Stimulated activated naive CD8-positive, alpha-beta T cell treated with anti-CD3 and anti-CD28 coated beads, Interleukin-15, Interleukin-2, amounts not matched to agents 100 U/mL and 50 U/mL, for 24 hours (primary cell): ENCODE measurements around the gene PAGE4.
A peak's percentile ranks its signal among the peaks of the same experiment; 100 is the strongest.

ENCODE experiments used
- ATAC-seq: fragments of 150-1000 bp; cut with Tn5 transposase; one replicate; pipeline ENCODE4 v1.10.0; 2021
- DNase-seq: peaks from one replicate; pipeline ENCODE4 v3.0.0; 2021

Gene PAGE4, protein sequence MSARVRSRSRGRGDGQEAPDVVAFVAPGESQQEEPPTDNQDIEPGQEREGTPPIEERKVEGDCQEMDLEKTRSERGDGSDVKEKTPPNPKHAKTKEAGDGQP

DNA sequence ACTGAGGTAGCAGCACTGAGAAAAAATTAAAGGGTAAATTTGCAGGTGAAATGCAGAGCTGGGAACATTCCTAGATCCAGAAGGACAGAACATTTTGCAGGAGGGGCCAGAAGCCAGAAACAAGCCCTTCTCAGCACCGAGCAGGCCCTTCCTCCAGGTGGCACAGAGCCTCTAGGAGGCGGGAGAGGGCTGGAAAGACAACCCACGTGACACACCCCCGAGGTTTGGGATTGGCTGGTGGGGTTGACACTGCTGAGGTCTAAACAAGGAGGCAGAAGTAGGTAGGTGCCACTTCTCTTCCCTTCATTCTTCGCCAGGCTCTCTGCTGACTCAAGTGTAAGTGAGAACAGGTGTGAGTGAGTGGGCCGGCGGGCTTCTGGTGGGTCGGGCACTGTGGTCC lies at the start of gene PAGE4:
Gene PAGE4, plus strand, starts transcription at position 288 of the 400 bp plus-strand sequence. CDS start 1,126 bp downstream, outside the sequence.
- DNase-seq (no peak), ATAC-seq (no peak)

DNA sequence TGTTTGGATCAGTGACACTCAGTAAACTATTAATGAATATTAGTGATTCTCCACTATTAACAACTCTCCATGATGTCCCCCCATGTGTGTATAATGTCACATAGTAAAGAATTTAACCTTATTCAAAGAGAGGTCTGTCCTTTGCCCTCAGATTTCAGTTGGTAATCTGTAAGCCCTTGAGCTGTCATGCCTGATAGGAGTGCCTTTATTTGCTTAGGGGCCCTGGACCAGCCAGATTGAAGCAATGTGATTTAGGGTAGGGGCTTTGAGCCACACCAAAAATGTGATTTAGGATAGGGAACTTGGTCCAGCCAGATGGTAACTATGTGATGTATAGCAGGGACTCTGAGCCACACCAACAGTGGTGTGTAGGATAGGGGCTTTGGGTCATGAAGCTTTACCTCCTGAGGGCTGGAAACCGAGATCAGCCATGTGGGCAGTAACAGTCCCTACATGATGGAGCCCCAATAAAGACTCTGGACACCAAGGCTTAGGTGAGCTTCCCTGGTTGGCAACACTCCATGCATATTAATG lies 44.3 kb upstream of the PAGE4 start:
- no peak for DNase-seq
- ATAC-seq: no peak

DNA sequence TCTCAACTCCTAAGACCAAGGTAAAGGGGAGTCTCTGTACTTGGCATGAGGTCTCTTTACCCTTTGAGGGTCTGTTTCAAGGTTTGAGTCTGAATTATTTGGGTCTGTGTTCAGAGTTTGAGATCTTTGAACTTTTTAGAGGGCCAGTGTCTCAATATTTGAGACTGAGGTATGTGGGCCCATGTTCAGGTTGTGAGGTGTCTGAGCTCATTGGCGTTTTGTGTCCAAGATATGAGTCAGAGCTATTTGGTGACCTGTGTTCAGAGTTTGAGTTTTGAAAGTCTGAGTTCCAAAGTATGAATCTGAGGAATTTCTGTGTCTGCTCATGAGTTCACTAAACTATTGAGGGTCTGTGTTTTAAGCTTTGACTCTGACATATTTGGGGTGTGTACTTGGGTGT lies 36.7 kb upstream of the PAGE4 start:
- no peak for ATAC-seq
- DNase-seq: no peak

DNA sequence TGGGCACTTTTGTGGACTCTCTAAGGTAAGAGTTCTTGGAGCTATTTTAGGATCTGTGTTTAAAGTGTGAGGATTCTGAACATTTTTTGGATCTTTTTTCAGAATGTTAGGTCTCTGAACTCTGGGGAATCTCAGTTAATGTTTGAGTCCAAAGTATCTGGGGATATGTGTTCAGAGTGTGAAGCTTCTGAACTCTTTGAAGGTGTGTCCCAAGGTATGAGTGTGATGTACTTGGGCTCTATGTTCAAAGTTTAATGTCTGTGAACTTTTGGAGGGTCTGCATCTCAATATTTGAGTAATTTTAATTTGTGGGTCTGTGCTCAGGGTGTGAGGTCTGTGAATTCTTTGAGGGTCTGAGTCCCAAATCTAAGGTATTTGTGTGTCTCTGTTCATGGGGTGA lies 35.4 kb upstream of the PAGE4 start:
- ATAC-seq: no peak
- DNase-seq: no peak

DNA sequence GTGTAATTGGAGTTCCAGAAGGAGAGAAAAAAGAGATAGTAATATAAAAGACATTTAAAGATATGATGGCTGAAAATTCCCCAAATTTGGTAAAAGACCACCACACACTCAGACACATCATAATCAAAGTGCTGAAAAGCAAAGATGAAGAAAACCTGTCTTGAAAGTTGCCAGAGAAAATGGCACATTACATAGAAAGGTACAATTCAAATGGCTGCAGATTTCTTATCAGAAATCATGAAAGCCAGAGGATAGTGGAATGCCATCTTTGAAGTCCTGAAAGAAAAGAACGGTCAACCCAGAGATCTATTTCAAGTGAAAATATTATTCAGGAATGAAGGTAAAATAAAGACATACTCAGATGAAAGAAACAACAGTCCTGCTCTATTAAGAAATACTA lies 29.3 kb upstream of the PAGE4 start:
- ATAC-seq: no peak

DNA sequence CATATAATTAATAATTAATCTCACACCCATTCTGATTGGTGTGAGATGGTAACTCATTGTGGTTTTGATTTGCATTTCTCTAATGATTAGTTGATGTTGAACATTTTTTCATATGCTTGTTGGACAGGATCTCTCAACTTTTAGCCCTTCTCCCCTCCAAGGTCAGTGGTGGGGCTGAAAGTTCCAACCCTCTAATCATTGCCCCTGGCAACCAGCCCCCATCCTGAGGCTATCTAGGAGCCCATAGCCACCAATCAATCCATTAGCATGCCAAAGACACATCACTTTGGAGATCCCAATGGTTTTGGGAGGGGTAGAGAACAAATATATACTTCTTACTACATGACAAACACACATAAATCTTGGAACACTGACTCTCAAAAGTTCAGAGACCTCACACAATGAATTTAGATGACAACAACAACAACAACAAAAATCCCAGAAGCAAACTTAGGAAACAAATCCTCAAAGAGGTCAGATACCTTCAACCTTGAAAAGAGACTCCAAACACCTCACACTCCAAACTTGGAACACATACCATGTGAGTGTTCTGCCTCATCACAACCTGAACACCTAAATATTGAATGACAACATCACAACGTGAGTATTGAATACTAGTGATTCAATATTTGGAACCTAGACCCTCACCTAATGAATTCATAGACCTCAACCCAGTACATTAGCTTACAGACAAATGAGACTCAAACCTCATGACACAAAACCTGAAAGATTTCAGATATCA lies 19.0 kb upstream of the PAGE4 start:
- DNase-seq (no peak), ATAC-seq (no peak)

More for the DNA sequence above, 29.3 kb upstream of the PAGE4 start:
- DNase-seq: no peak

DNA sequence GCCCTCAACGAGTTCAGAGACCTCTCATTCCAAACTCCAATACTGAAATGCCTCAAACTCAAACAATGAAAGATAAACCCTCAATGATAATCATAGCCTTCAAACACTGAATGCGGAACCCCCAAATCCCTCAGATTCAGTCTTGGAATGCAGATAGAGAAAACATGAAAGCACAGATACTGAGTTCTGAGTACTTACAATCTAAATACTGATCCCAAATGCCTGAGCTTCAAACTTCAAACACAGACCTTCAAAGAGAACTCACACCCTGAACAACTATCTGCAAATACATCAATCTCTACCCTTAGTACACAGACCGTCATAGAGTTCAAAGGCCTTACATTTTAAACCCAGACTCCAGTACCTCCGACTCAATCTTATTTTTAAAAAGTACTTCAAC lies 16.9 kb upstream of the PAGE4 start:
- no peak for ATAC-seq

DNA sequence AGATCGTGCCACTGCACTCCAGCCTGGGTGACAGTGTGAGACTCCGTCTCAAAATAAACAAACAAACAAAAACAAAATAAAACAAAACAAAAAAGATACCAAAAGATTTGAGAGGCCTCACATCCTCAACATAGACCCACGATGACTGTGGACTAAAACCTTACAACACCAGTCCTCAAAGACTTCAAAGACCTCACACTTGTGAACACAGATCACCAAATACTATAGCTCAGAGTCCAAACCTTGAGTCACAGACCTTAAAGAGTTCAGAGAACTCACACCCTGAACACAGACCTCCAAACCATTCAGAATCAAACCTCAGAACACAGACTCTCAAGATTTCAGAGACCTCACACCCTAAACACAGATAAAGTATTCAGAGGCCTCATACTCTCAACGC lies 12.7 kb upstream of the PAGE4 start:
- no peak for ATAC-seq
- no peak for DNase-seq

More for the DNA sequence above, 16.9 kb upstream of the PAGE4 start:
- DNase-seq: no peak

DNA sequence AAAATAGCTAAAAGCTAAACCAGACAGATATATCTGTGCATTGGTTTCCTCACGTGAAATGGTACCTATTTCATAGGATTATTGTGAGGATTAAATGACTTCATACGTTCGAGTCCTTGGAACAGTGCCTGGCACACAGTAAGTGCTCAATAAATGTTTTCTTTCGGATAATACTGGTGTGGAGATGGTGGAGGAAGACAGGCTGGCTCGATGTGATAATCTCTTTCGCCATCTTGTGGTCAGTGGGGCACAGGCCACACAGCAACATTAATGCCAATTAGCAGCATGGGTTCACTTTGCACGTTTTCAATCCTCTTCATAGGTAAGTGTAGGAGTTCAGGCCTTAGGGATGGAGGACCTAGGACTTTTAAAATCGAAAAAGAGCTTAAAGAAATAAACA lies 9.3 kb downstream of the PAGE4 start:
- DNase-seq: no peak
- ATAC-seq: no peak

DNA sequence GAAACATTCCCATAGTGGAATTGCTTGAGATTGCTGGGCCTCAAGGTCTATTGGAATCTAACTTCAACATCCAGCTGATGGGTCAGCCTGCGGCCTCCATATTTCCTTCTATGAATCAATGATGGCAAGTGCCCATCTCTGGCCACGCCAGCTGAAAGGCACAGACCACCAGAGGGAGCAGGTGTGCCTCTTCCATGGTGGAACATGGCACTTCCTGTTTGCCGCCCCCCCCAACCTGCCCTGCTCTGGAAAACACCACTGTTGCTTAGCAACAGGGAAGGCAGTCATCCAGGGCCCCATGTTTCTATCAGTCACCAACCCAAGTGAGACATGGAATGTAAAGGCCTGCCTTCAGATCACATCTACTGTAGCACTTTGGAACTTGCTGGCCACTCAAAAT lies 11.6 kb downstream of the PAGE4 start:
- DNase-seq (peak; percentile 62), ATAC-seq (peak; percentile 55)

DNA sequence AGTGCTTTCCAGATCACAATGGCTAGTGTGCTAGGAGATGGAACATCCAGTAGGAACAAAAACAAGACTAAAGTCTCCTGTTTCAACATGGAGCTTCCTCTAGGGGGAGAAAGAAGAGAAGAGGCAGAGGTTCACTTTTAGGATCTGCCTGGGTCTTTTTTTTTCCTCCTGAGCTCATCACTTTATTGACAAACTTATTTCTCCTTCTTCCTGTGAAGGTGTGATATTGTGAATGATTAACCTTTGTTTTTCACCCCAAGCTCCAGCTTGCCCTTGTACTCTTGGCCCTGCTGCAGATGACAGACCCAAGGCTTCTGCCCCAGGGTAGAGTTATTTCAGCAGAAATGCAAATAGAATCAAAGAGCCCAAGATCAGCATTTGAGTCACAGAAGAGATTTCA lies 13.5 kb downstream of the PAGE4 start:
- DNase-seq: no peak
- ATAC-seq: no peak

DNA sequence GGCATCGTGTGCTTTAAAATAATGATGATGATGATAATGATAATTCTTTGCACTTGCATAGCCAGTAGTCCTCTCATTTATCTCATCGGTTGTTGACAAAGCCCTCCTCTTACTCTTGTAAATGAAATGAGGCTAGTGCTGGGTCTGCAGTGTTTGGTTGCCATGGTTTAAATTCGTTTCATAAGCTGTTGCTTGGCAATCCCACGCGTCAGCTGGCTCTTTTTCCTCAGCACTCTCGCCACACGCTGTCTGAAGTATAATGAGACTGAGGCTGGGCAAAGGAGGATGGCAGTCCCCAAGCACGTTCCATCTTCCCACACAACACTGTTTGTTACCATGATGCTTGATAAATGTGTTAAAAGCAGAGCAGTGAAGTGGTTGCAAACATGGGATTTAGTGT lies 15.5 kb downstream of the PAGE4 start:
- no peak for ATAC-seq

DNA sequence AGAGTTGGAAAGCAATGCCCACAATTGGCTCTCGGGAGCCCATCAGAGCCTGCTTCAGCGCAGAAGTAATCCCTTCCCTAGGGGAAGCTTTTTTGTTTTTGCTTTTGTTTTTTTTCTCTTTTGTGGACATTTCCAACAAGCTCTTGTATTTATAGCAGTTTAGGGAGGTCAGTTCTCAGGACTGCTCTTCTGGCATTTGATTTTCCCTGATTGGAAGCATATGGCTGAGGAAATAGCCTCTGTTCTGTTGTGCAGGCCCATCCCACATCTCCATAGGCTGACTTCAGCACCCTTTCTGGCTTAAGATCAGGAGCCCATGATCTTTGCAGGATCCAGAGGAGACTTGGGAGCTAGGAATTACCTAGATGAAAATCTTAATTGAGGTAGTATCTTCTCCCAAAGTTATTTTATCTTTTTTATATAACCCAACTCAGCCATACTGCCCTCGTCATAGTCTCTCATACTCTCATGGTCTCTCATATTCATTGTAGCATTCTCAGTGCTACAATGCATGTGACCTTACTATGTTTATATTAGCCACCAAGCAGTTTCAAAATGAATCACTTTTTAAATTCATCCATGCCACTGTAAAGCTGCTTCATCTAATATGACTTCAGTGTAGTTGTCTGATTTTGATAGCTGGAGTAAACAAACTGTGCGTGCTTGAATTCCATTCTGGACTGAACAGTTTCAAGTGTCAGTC lies 16.7 kb downstream of the PAGE4 start:
- no peak for ATAC-seq
- DNase-seq: no peak

More for the DNA sequence above, 15.5 kb downstream of the PAGE4 start:
- no peak for DNase-seq

DNA sequence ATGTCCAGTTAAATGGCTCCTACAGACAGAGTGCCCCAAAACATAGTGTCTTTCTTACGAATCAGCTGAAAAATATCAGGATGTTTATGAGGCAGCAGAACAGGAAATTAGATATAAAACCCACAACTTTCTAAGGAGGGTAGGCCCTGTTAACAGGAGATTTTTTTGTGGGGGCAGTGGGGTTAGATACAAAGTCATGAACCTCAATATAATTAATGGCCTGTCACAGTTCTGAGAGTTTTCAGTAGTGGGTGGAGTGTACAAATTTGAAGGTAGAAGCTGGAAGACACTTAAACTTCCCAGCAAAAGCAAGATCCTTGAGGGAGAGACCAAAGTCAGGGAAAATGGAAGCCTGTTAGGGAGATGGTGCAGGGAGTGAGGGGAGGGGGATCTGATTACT lies 17.4 kb downstream of the PAGE4 start:
- ATAC-seq: no peak
- DNase-seq: no peak

DNA sequence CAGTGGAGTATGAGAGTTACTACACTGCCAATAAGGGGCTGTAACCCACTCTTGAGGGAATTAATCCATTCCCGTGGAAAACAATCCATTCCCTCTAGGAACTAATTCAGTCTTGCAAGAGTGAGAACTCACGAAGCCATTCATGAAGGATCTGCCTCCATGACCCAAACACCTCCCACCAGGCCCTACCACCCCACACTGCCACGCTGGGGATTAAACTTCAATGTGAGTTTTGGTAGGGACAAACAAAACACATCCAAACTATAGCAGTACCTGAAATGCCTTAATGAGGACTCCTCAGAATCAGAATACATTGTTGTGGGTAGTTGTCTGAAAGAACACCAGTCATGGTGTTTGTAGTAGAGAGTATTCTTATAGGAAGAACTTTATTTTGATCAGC lies 19.2 kb downstream of the PAGE4 start:
- no peak for DNase-seq

DNA sequence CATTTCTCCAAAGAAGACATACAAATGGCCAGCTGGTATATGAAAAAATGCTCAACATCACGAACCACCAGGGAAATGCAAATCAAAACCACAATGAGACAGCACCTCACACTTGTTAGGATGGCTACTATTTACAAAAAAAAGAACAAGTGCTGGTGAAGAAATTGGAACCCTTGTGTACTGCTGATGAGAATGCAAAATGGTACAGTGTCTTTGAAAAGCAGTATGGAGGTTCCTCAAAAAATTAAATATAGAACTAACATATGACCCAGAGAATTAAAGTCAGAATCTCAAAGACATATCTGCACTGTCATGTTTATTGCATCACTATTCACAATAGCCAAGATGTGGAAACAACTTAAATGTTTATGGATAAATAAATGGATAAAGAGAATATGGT lies 20.9 kb downstream of the PAGE4 start:
- DNase-seq (no peak), ATAC-seq (no peak)

More for the DNA sequence above, 19.2 kb downstream of the PAGE4 start:
- ATAC-seq: no peak

DNA sequence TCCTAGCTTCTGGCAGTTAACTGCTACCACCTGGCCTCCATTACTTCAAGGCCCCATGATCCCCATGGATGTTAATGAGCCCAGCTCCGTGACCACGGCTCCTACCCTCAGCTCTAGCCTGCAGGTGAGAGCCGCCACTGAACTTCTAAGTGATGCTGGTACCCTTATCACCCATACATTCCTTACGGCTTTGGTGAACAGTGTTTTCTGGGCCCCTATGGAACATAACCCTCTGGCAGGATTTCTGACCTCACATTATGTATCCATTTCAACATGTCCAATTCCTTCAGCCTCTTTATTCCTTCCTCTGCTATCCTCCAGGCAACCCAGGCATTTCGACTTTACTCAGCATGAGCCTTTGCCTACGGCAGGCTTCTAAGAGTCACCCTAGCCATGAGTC lies 24.6 kb downstream of the PAGE4 start:
- DNase-seq (no peak), ATAC-seq (no peak)

DNA sequence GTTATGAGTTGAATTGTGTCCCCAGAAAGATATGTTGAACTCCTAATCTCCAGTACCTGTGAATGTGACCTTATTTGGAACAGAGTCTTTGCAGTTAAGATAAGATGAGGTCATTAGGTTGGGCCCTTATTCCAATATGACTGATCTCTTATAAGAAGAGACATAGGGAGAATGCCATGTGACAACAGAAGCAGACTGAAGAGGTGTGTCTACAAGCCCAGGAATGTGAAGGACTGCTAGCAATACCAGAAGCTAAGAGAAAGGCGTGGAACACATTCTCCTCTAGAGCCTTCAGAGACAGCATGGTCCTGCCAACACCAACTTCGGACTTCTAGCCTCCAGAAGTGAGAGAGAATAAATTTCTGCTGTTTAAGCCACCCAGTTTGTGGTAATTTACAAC lies 27.7 kb downstream of the PAGE4 start:
- ATAC-seq (no peak), DNase-seq (no peak)

DNA sequence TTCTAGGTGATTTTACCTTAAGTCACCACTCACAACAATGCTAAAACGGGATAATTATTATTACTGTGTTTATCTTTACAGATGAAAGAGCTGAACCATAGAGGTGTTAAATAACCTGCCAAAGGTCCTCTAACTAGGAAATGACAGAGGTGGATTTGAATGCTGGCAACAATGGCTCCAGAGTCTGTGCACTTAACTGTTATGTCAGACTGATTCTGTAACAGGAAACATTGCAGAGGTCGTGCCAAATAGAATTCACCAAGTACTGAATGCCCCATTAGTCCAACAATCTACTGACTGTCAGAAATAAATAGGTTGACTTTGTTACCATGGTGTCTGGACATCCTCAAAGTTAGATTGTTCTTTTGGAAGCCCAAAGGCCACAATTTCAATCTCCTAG lies 29.2 kb downstream of the PAGE4 start:
- ATAC-seq (no peak), DNase-seq (no peak)

DNA sequence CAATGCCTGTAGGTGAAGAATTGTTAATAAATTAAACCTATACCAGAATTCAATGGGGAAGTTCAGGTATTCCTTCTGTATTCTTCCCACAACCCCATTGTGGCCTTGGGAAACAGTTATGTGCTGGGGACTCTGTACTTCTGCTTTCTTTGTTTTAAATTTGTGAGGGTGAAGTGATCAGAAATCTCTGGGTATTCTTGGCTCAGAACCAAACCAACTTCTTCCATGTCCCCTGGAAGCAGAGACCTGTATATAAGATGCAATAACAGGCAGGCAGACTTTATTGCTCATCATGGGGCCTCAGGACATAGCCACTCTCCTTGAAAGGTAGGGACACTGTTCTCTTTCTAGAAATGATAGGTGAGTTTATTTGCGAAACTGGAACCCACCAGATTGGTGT lies 30.4 kb downstream of the PAGE4 start:
- DNase-seq (no peak), ATAC-seq (no peak)

DNA sequence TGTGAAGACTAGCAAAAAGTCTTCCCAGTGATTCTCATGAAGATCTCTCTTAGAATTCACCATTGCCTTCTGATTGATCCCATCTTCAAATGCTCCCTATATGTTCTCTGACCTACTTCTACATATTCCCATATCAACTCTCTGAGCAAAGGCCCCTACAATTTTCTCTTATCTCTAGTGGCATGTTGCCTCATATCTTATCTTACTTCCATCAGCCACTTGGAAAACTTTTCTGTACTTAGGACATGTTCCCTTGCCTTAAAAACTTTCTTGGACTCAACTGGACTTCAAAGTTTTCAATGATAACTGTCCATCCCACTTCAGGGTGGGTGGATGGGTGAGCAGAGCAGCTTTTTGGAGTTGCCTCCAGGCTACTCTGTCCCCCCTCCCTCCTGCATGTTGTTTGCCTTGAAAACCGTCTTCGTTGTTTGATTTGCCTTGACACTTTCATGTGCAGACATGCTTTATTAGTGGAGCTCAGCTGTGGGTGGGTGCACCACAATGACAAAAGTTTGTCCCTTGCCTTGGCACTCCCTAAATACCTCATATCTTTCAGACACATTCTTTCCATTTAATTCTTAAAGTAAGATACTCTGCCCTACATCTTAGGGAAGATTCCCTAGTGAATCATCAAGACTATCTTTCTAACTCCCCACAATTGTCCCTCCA lies 31.9 kb downstream of the PAGE4 start:
- no peak for ATAC-seq

DNA sequence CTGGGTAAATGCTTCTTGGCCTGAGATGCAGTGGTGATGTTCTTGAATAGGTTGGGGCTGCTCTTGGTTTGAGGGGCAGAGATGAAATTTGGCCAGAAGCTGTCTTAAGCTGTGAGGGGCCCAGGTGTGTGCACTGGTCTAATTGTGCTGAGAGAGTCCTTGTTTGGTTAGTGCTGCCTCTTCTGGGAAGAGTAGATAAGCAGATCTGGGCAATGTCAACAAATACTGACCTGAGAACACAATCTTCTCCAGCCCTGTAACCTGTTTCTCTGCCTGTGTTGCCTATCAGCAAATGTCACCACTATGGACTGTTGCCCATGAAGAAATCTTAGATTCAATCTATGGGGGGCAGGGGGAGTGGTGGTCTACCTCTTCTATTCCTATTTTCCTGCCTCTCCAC lies 33.0 kb downstream of the PAGE4 start:
- no peak for ATAC-seq
- no peak for DNase-seq

More for the DNA sequence above, 31.9 kb downstream of the PAGE4 start:
- DNase-seq: no peak

DNA sequence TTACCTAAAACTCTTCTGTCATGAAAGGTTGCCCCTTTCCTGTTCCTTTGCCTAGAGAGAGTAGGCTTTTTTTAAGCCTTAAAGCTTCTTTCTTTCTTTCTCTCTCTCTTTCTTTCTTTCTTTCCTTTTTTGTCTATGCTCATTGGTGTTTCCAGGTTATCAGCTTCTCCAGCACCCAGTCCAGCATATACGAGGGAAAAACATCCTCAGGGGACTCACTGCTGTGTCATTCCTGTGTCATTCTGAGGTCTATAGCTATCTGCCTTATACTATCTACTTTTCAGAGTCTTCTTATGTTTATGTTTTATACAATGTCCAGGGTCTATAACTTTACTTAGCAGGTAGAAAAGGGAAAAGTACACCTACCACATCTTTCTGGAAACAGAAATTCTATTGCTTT lies 39.6 kb downstream of the PAGE4 start:
- DNase-seq (no peak), ATAC-seq (no peak)
